IPS-20b (cell line): ENCODE measurements around the gene SNW1.

Source experiments
- H3K27ac ChIP-seq: one replicate; pipeline ENCODE4 v1.5.1; 2013; ENCODE audit warnings: low read length
- H3K27me3 ChIP-seq: 2 replicates; pipeline ENCODE4 v1.6.1; 2013; ENCODE audit warnings: mild to moderate bottlenecking, low read length, inconsistent platforms; ENCODE audit not compliant: insufficient read depth
- H3K36me3 ChIP-seq: 2 replicates; pipeline ENCODE4 v1.6.1; 2013; ENCODE audit warnings: low read depth, mild to moderate bottlenecking, inconsistent platforms, low read length, moderate library complexity; ENCODE audit not compliant: insufficient read depth
- H3K4me1 ChIP-seq: 2 replicates; pipeline ENCODE4 v1.6.1; 2013; ENCODE audit warnings: mild to moderate bottlenecking, control low read depth, inconsistent platforms, low read length, moderate library complexity; ENCODE audit not compliant: insufficient read depth
- H3K4me3 ChIP-seq: 2 replicates; pipeline ENCODE4 v1.5.1; 2013; ENCODE audit warnings: mild to moderate bottlenecking, low read length, inconsistent platforms
- H3K9ac ChIP-seq: 2 replicates; pipeline ENCODE4 v1.6.1; 2013; ENCODE audit warnings: low read depth, mild to moderate bottlenecking, inconsistent platforms, low read length, moderate library complexity
- H3K9me3 ChIP-seq: 2 replicates; pipeline ENCODE4 v1.6.1; 2013; ENCODE audit warnings: mild to moderate bottlenecking, low read depth, low read length, inconsistent platforms; ENCODE audit not compliant: insufficient read depth

Gene SNW1

DNA sequence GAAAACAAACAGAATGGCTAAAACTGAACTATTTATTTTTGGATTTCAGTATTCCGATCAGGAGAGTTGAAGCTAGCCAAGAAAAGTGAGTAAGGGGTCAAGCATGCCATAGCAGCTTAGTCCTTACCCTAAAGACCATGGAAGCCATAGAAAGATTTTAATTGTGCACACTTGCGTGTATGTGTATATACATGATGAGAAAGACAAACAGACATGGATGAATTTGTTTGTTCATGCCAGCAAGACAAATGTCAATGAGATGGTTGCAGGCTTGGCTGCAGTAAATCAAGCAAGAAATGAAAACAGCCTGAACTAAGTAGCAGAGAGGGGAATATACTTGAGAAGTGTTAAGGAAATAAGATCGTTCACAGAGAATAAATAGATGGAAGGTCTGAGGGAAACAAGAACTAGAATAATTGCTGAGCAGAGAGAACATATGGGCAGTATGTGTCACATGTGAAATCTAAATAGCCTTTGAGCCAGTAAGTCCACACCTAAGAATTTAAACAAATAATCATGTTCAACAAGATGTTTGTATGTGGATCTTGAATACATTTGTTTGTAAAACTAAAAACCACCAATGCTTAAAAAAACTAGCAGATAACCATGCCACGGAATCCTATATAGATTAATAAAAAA lies 14.8 kb downstream of the SNW1 start:
- Histone ChIP-seq H3K9ac (no peak overlapping the region), H3K36me3 (peaks cover 68% of the 10 kb centered on the region), H3K27ac (no peak overlapping the region), H3K27me3 (no peaks in the 10 kb centered on the region), H3K4me3 (no peak overlapping the region), H3K4me1 (no peaks in the 10 kb centered on the region), H3K9me3 (no peaks in the 10 kb centered on the region)

DNA sequence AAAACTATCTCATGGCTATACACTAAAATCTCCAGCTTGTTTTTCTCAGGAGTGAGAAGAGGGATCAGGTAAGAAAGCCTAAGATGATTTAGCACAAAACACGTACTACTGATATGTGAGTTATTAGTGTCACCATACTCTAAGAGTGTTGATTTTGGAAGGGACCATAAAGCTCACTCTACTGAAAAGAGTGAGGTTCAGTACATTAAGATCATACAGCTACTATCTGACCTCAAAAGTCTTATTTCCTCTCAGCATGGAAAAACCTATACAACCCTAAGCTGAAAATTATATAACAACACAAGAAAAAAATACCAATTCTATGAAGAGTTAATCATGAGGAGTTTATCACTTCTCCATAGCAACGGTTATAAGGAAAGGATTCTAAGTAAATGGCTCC lies 19.5 kb downstream of the SNW1 start:
- H3K27me3 ChIP-seq: no peaks in the 10 kb centered on the region
- H3K4me3 ChIP-seq: no peak overlapping the region
- H3K4me1 ChIP-seq: no peaks in the 10 kb centered on the region
- H3K27ac ChIP-seq: no peak overlapping the region
- H3K36me3 ChIP-seq: peaks cover 82% of the 10 kb centered on the region
- no peak overlapping the region for H3K9ac ChIP-seq
- no peaks in the 10 kb centered on the region for H3K9me3 ChIP-seq

DNA sequence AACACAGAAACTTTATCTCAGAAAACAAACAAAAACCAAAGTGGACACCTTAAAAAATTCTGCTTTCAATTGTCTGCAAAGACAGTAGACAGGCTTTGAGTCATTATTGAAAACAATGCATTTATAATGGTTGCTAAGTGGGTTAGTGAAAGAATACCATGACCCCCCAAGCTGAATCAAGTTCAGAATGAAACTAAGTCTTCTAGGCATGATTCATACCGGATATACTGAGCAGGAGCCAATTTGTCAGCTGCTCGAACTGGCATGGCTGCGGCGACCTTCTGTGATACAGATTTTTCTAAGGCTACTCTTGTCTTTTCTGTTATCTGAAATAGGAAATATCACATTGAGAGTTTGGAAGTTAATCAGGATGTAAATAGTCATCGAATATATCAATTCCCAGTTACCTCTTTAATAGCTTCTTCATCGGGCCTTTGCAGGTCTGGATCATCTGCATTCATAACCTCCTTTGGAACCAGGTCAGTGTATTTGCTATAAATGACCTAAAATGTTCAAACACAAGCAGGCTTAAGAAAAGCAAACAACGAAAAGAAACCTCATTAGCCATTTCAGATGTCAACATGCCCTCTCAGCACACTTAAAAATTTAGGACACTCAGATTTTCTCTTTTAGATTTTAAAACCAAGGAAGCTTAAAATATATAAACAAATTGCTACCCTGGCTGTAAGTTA lies 22.3 kb downstream of the SNW1 start:
- Histone ChIP-seq H3K36me3 (peaks cover 87% of the 10 kb centered on the region), H3K27ac (no peak overlapping the region)

GRCh38 chr14:77730976-77731497 lies 29.9 kb downstream of the SNW1 start:
- no peak overlapping the region for H3K9ac ChIP-seq
- no peaks in the 10 kb centered on the region for H3K27me3 ChIP-seq
- no peak overlapping the region for H3K27ac ChIP-seq
- peaks cover 100% of the 10 kb centered on the region for H3K36me3 ChIP-seq
- H3K9me3 ChIP-seq: no peaks in the 10 kb centered on the region
- H3K4me3 ChIP-seq: no peak overlapping the region
- H3K4me1 ChIP-seq: no peaks in the 10 kb centered on the region

More for the DNA sequence above, 22.3 kb downstream of the SNW1 start:
- no peak overlapping the region for H3K9ac ChIP-seq
- no peak overlapping the region for H3K4me3 ChIP-seq
- H3K9me3 ChIP-seq: no peaks in the 10 kb centered on the region
- H3K4me1 ChIP-seq: no peaks in the 10 kb centered on the region
- no peaks in the 10 kb centered on the region for H3K27me3 ChIP-seq

GRCh38 chr14:77722301-77722700 lies 38.7 kb downstream of the SNW1 start:
- no peak overlapping the region for H3K27ac ChIP-seq
- no peaks in the 10 kb centered on the region for H3K27me3 ChIP-seq
- H3K36me3 ChIP-seq: peaks cover 95% of the 10 kb centered on the region
- no peaks in the 10 kb centered on the region for H3K4me1 ChIP-seq
- no peaks in the 10 kb centered on the region for H3K9me3 ChIP-seq
- H3K4me3 ChIP-seq: no peak overlapping the region
- no peak overlapping the region for H3K9ac ChIP-seq

DNA sequence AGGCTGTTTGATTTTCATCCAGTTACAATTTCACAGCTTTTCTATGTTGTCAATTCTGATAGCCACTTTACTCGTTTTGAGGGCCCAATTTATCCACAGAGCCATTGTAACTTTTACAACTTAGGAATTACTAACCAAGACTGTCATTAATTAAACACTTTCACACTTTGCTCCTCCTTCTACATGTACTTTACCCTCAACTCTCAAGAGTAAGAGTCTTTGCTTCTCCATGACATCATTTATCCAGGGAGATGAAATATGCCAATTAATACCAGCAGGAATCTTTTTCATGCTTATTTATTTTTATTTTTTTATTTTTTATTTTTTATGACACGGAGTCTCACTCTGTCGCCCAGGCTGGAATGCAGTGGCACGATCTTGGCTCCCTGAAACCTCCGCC lies 39.5 kb downstream of the SNW1 start:
- no peaks in the 10 kb centered on the region for H3K9me3 ChIP-seq
- no peak overlapping the region for H3K27ac ChIP-seq
- H3K4me1 ChIP-seq: no peaks in the 10 kb centered on the region
- no peak overlapping the region for H3K4me3 ChIP-seq
- H3K36me3 ChIP-seq: peaks cover 95% of the 10 kb centered on the region
- no peak overlapping the region for H3K9ac ChIP-seq
- no peaks in the 10 kb centered on the region for H3K27me3 ChIP-seq

GRCh38 chr14:77717608-77718305 lies 43.2 kb downstream of the SNW1 start:
- H3K36me3 ChIP-seq: peaks cover 95% of the 10 kb centered on the region
- H3K9me3 ChIP-seq: no peaks in the 10 kb centered on the region
- H3K9ac ChIP-seq: no peak overlapping the region
- H3K27me3 ChIP-seq: no peaks in the 10 kb centered on the region
- no peaks in the 10 kb centered on the region for H3K4me1 ChIP-seq
- no peak overlapping the region for H3K27ac ChIP-seq
- no peak overlapping the region for H3K4me3 ChIP-seq

DNA sequence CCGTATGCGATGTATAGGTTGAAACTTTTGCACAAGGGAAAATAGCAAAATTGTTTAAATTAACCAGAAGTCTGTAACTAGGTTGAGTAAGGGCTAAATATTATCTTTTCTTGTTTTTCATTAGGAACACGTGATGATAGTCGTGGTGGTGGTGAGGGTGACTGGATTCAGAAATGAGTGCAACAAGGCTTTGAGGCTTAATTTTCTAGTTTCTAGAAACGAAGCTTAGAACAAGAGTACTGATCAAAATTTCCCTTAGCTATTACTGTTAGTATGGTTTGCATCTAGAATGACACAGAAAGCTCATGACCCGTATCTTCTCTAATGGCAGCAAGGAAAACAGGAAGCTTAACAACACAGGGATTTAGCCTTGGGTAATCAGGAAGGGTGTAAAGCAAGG lies 46.0 kb downstream of the SNW1 start:
- Histone ChIP-seq H3K4me3 (no peak overlapping the region), H3K9ac (no peak overlapping the region), H3K27ac (no peak overlapping the region), H3K4me1 (no peaks in the 10 kb centered on the region), H3K9me3 (no peaks in the 10 kb centered on the region), H3K27me3 (no peaks in the 10 kb centered on the region), H3K36me3 (peaks cover 97% of the 10 kb centered on the region)

- Histone ChIP-seq H3K9me3 (no peaks in the 10 kb centered on the region), H3K36me3 (peaks cover 58% of the 10 kb centered on the region), H3K4me3 (peak overlapping the region; percentile 36; the same call in 1 of the 2 replicates), H3K27me3 (no peaks in the 10 kb centered on the region), H3K4me1 (peaks cover 8% of the 10 kb centered on the region), H3K9ac (no peak overlapping the region), H3K27ac (no peak overlapping the region)
Observed at GRCh38 chr14:77710364-77710763, 50.6 kb downstream of the SNW1 start.

DNA sequence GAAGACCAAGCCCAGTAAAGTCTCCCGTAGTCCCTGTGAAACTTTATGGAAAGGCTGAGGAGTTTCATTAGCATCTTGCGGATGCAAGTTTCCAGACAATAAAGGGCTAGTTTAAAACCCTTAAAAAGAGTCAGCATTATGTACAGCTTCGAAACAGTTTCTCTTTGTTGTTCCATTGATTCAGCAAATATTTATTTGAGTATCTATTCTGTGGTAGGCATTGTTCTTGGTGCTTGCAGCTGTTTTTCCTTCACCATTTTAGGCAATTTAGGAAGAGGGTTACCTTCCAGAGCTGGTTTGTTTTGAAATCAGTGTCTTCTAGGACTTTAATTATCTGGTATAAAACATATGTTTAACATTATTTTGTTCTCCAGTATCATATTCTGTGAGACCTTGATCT lies 51.5 kb downstream of the SNW1 start:
- no peak overlapping the region for H3K27ac ChIP-seq
- no peaks in the 10 kb centered on the region for H3K9me3 ChIP-seq

GRCh38 chr14:77708749-77709148 lies 52.2 kb downstream of the SNW1 start:
- Histone ChIP-seq H3K36me3 (peaks cover 53% of the 10 kb centered on the region), H3K9ac (peak overlapping the region; percentile 99), H3K9me3 (no peaks in the 10 kb centered on the region), H3K4me3 (peak overlapping the region; percentile 99), H3K4me1 (peaks cover 8% of the 10 kb centered on the region), H3K27ac (peak overlapping the region; percentile 80), H3K27me3 (no peaks in the 10 kb centered on the region)

More for the DNA sequence above, 51.5 kb downstream of the SNW1 start:
- Histone ChIP-seq H3K36me3 (peaks cover 53% of the 10 kb centered on the region), H3K4me3 (peak overlapping the region; percentile 99), H3K4me1 (peaks cover 8% of the 10 kb centered on the region), H3K27me3 (no peaks in the 10 kb centered on the region), H3K9ac (peak overlapping the region; percentile 99)
